Body of pancreas (tissue), 4 donors: ENCODE data around the gene SLC9A9.

Source experiments
- POLR2A ChIP-seq, 3 donors: fragments of 450-650 bp; IDR thresholded peaks; one replicate each; pipeline ENCODE4 v1.6.1; 2016; ENCODE audit warnings: antibody characterized with exemption in 3 of 3, mild to moderate bottlenecking in 2 of 3
- TF ChIP-seq, protein P1 (sequence below), 7 experiments: fragments of 450-650 bp in 4 of 7; fragments of 200-600 bp in 3 of 7; sonication (generic) in 3 of 7; IDR thresholded peaks; one replicate each; pipeline ENCODE4 v1.5.1; 2016 to 2019; ENCODE audit warnings: antibody characterized with exemption in 7 of 7

DNA sequence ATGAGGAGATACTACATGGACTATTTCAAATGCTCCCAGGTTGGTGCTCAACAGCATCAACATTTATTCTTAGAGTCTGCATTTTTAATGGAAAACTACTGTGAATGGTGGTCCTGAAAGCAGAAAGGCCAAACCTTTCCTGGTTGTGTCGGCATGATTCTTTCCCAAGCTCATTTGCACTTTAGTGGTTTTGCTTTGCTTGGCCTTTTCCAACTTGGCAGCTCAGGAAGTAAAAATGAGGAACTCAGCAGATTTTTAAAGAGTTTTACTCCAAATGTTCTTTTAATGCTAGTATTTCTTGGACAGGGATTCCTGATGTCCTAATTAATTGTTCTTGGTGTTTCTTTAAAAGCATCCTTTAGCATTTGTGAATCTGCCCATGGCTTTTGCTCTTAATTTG is 197.4 kb downstream of the SLC9A9 start:
- TF ChIP-seq, protein P1, sequence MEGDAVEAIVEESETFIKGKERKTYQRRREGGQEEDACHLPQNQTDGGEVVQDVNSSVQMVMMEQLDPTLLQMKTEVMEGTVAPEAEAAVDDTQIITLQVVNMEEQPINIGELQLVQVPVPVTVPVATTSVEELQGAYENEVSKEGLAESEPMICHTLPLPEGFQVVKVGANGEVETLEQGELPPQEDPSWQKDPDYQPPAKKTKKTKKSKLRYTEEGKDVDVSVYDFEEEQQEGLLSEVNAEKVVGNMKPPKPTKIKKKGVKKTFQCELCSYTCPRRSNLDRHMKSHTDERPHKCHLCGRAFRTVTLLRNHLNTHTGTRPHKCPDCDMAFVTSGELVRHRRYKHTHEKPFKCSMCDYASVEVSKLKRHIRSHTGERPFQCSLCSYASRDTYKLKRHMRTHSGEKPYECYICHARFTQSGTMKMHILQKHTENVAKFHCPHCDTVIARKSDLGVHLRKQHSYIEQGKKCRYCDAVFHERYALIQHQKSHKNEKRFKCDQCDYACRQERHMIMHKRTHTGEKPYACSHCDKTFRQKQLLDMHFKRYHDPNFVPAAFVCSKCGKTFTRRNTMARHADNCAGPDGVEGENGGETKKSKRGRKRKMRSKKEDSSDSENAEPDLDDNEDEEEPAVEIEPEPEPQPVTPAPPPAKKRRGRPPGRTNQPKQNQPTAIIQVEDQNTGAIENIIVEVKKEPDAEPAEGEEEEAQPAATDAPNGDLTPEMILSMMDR (IDR thresholded peaks at IDR 0.05) = no peak
- no peak for TF ChIP-seq POLR2A (IDR thresholded peaks at IDR 0.05)
